HUES64 (cell line): ENCODE results near the gene ZMIZ1.

ENCODE experiments used
- H3K27ac ChIP-seq: 2 replicates; pipeline ENCODE4 v1.7.0; 2013; ENCODE audit warnings: low read depth, low read length, inconsistent platforms
- H3K27me3 ChIP-seq: 2 replicates; pipeline ENCODE4 v1.6.1; 2013; ENCODE audit warnings: mild to moderate bottlenecking, low read length; ENCODE audit not compliant: insufficient read depth
- H3K36me3 ChIP-seq: 2 replicates; pipeline ENCODE4 v1.6.1; 2013; ENCODE audit warnings: mild to moderate bottlenecking, low read length; ENCODE audit not compliant: insufficient read depth
- H3K4me1 ChIP-seq: 2 replicates; pipeline ENCODE4 v1.6.1; 2013; ENCODE audit warnings: mild to moderate bottlenecking, low read length, moderate library complexity; ENCODE audit not compliant: insufficient read depth
- H3K4me3 ChIP-seq: 2 replicates; pipeline ENCODE4 v1.5.1; 2013; ENCODE audit warnings: mild to moderate bottlenecking, low read length, moderate library complexity
- H3K9ac ChIP-seq: 2 replicates; pipeline ENCODE4 v1.6.1; 2013; ENCODE audit warnings: mild to moderate bottlenecking, low read depth, low read length
- H3K9me3 ChIP-seq: 2 replicates; pipeline ENCODE4 v1.6.1; 2013; ENCODE audit warnings: low read depth, low read length; ENCODE audit not compliant: insufficient read depth
- WGBS: fragments of 150-250, 120-280 bp; methylation state at CpG from one replicate; pipeline ENCODE4 v1.1.7; 2013; ENCODE audit warnings: missing lambda C conversion rate; 5-methylcytosine and 5-hydroxymethylcytosine counted together

The ZMIZ1 gene

GRCh38 chr10:79321951-79322350 lies 253.2 kb downstream of the ZMIZ1 start:
- Histone ChIP-seq H3K36me3 (no peaks in the 10 kb centered on the region), H3K4me3 (no peak overlapping the region), H3K4me1 (peaks cover 13% of the 10 kb centered on the region), H3K27ac (no peak overlapping the region), H3K9me3 (no peaks in the 10 kb centered on the region), H3K9ac (no peak overlapping the region), H3K27me3 (no peaks in the 10 kb centered on the region)

GRCh38 chr10:79322616-79323543 lies 254.1 kb downstream of the ZMIZ1 start:
- H3K4me1 ChIP-seq, result peaks cover 6% of the 10 kb centered on the region; the same call in 1 of the 2 replicates
- no peak overlapping the region for H3K27ac ChIP-seq
- no peak overlapping the region for H3K9ac ChIP-seq
- no peak overlapping the region for H3K4me3 ChIP-seq
- no peaks in the 10 kb centered on the region for H3K9me3 ChIP-seq
- H3K36me3 ChIP-seq, result no peaks in the 10 kb centered on the region
- H3K27me3 ChIP-seq, result no peaks in the 10 kb centered on the region
- 93% methylated on average over 15 of the region's 15 CpGs for WGBS

DNA sequence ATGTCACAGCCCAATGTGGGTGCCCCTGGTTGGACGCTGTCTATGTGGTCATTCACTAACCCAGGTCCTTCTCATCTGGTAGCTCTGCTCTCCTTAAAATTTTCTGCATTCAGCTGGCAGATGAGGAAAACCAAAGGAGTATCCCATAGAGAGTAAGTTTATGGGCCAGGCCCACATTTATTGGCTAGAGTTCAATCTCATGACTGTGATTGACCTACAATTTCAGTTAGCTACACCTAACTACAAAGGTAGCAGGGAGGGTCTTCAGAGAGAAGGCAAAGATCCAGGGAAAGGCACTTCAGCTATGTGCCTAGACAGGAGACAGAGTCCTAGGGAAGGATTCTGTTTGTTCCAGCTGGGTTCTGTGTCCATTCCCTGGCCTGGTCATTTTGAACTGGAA lies 254.8 kb downstream of the ZMIZ1 start:
- Histone ChIP-seq H3K9ac (no peak overlapping the region), H3K36me3 (no peaks in the 10 kb centered on the region), H3K27ac (no peak overlapping the region), H3K4me1 (no peaks in the 10 kb centered on the region), H3K4me3 (no peak overlapping the region), H3K27me3 (no peaks in the 10 kb centered on the region), H3K9me3 (no peaks in the 10 kb centered on the region)
- 98% methylated on average over 1 of the region's 1 CpG for WGBS

- Histone ChIP-seq H3K36me3 (no peaks in the 10 kb centered on the region), H3K9me3 (no peaks in the 10 kb centered on the region), H3K27ac (no peak overlapping the region), H3K4me1 (no peaks in the 10 kb centered on the region), H3K4me3 (no peak overlapping the region), H3K27me3 (no peaks in the 10 kb centered on the region), H3K9ac (no peak overlapping the region)
- 85% methylated on average over 9 of the region's 10 CpGs for WGBS
Observed at GRCh38 chr10:79324032-79324695, 255.4 kb downstream of the ZMIZ1 start.

DNA sequence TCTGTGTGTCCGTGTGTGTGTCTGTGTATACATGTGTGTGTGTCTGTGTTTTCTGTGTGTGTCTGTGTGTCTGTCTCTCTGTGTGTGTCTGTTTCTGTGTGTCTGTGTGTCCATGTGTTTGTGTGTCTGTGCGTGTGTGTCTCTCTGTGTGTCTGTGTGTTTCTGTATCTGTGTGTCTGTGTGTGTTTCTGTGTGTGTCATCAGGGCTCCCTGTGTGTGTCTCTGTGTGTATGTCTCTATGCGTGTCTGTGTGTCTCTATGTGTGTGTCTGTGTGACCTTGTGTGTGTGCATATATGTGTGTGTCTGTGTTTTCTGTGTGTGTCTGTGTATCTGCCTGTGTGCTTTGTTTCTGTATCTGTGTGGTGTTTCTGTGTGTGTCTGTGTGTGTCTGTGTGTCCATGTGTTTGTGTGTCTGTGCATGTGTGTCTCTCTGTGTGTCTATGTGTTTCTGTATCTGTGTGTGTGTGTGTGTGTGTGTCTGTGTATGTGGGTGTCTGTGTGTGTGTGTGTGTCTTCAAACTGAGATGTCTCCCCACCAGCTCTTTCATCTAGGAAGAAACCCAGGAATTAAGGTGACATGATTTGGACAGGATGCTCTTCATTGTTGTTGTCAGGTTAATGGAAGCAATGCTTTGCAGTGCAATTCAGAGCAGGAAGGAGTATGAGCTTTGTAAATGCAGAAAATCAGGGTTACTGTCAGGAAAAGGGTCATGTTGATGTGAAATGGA lies 257.8 kb downstream of the ZMIZ1 start:
- Histone ChIP-seq H3K27me3 (no peaks in the 10 kb centered on the region), H3K9me3 (no peaks in the 10 kb centered on the region), H3K27ac (no peak overlapping the region), H3K9ac (no peak overlapping the region), H3K36me3 (no peaks in the 10 kb centered on the region), H3K4me1 (no peaks in the 10 kb centered on the region), H3K4me3 (no peak overlapping the region)
- WGBS, result 90% methylated on average over 3 of the region's 3 CpGs

DNA sequence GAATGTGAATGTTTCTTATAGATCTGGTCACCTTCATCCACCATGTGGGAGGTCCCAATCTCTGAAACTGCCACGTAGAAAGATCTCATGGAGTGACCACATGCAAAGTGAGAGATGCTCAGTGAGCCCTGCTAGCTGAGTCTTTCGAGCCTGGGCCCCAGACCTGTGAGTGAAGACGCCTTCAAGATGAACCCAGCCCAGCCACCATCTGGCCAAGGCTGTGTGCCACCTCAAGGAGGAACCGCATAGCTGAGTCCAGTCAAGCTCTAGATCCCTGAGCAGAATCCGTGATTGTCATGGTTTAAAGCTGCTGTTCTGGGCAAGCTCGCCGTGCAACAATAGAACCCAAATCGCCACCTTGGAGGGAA lies 258.3 kb downstream of the ZMIZ1 start:
- Histone ChIP-seq H3K9me3 (peaks cover 2% of the 10 kb centered on the region; the same call in 1 of the 2 replicates), H3K27me3 (no peaks in the 10 kb centered on the region), H3K4me1 (no peaks in the 10 kb centered on the region), H3K4me3 (no peak overlapping the region), H3K36me3 (no peaks in the 10 kb centered on the region), H3K27ac (no peak overlapping the region), H3K9ac (no peak overlapping the region)
- WGBS, result 92% methylated on average over 8 of the region's 8 CpGs

DNA sequence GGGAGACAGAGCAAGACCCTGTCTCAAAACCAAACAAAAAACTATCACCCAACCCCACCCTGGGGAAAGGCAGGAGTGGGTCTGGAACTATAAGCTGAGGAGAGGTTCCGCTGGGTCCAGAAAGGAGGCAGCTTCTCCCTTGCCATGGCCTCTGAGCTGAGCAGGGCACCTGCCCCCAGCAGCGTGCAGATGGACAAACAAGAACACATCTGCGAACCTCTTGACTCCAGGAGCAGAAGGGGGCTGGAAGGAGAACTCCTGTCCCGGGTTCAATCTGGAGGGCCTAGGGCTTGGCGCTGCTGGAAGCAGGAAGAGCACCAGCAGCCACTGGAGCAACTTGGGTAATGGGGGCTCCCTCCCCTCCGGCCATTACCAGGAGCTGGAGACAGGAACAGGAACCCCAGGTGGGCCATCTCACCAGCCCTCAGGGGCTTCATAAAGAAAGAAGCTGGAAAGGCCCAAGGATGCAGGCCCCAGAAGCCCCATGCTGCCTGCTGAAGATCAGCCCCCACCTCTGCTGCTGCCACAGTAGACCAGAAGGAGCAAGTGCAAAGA lies 259.5 kb downstream of the ZMIZ1 start:
- Histone ChIP-seq H3K36me3 (no peaks in the 10 kb centered on the region), H3K4me1 (no peaks in the 10 kb centered on the region), H3K9ac (no peak overlapping the region), H3K27me3 (no peaks in the 10 kb centered on the region), H3K27ac (no peak overlapping the region), H3K9me3 (peaks cover 3% of the 10 kb centered on the region; the same call in 1 of the 2 replicates), H3K4me3 (no peak overlapping the region)
- WGBS, result 93% methylated on average over 6 of the region's 6 CpGs

GRCh38 chr10:79328737-79329504 lies 260.2 kb downstream of the ZMIZ1 start:
- Histone ChIP-seq H3K9ac (no peak overlapping the region), H3K4me3 (no peak overlapping the region), H3K9me3 (peaks cover 3% of the 10 kb centered on the region; the same call in 1 of the 2 replicates), H3K36me3 (no peaks in the 10 kb centered on the region), H3K27me3 (no peaks in the 10 kb centered on the region), H3K27ac (no peak overlapping the region), H3K4me1 (no peaks in the 10 kb centered on the region)
- WGBS, result 91% methylated on average over 14 of the region's 14 CpGs

- peaks cover 3% of the 10 kb centered on the region; the same call in 1 of the 2 replicates for H3K9me3 ChIP-seq
- H3K9ac ChIP-seq, result no peak overlapping the region
- no peak overlapping the region for H3K27ac ChIP-seq
- H3K4me1 ChIP-seq, result no peaks in the 10 kb centered on the region
- no peaks in the 10 kb centered on the region for H3K27me3 ChIP-seq
- H3K4me3 ChIP-seq, result no peak overlapping the region
- no peaks in the 10 kb centered on the region for H3K36me3 ChIP-seq
- 91% methylated on average over 9 of the region's 9 CpGs for WGBS
Observed at GRCh38 chr10:79329529-79329928, 260.8 kb downstream of the ZMIZ1 start.

GRCh38 chr10:79331226-79331625 lies 262.5 kb downstream of the ZMIZ1 start:
- Histone ChIP-seq H3K27me3 (no peaks in the 10 kb centered on the region), H3K27ac (no peak overlapping the region), H3K4me1 (no peaks in the 10 kb centered on the region), H3K36me3 (no peaks in the 10 kb centered on the region), H3K9ac (no peak overlapping the region), H3K4me3 (no peak overlapping the region), H3K9me3 (peaks cover 3% of the 10 kb centered on the region; the same call in 1 of the 2 replicates)
- 92% methylated on average over 5 of the region's 5 CpGs for WGBS
